A549 (cell line): ENCODE measurements around the gene ACAD11. TPM values are rescaled to one million over a fixed set of nuclear protein-coding genes. Genes with fewer than 3 reads are reported as not detected.
A peak's percentile ranks its signal among the peaks of the same experiment; 100 is the strongest.

Source experiments
- ATAC-seq, 2 experiments: fragments of 200-7000 bp in 1 of 2; fragments of >200 bp in 1 of 2; cut with Nextera tagmentation in 1 of 2; cut with Tn5 transposase in 1 of 2; 3 replicates each; pipeline versions ENCODE4 v1.8.0 to v1.9.1; 2018 to 2020; ENCODE audit warnings: mild to moderate bottlenecking in 1 of 2, moderate library complexity in 1 of 2
- CTCF ChIA-PET: fragments of 300-600 bp; sonication (Branson Sonifier 250); formaldehyde crosslinking; extraction: SDS; loops from one replicate; lab custom pipeline; 2021; ENCODE audit warnings: antibody characterized with exemption, inconsistent platforms; lab: Yijun Ruan, JAX
- POLR2A ChIA-PET: fragments of 350-600 bp; formaldehyde crosslinking; extraction: SDS; loops from one replicate; lab custom pipeline; 2021; ENCODE audit warnings: antibody characterized with exemption, inconsistent platforms; lab: Yijun Ruan, JAX
- DNase-seq, 2 experiments: peaks; one replicate each; pipeline versions ENCODE4 v3.0.0 to v3.0.0-alpha.2; 2011 to 2016; ENCODE audit warnings: low read depth in 1 of 2, low spot score in 1 of 2
- FAIRE-seq: peaks from 2 replicates; lab custom pipeline; 2011; peaks lifted over from hg19 to GRCh38; lab: Jason Lieb, UNC
- H3K27ac ChIP-seq, 2 experiments: fragments of >200 bp; sonication (Bioruptor Twin); formaldehyde crosslinking; 3 replicates each; pipeline ENCODE4 v1.5.1; 2016 to 2017
- H3K4me1 ChIP-seq: fragments of >200 bp; sonication (Bioruptor Twin); formaldehyde crosslinking; 3 replicates; pipeline ENCODE4 v1.6.1; 2016
- H3K4me2 ChIP-seq: fragments of >200 bp; sonication (Bioruptor Twin); formaldehyde crosslinking; 3 replicates; pipeline ENCODE4 v1.6.1; 2016
- H3K4me3 ChIP-seq: fragments of >200 bp; sonication (Bioruptor Twin); formaldehyde crosslinking; 3 replicates; pipeline ENCODE4 v1.5.1; 2016
- H3K9me3 ChIP-seq: fragments of >200 bp; sonication (Bioruptor Twin); formaldehyde crosslinking; 3 replicates; pipeline ENCODE4 v1.6.1; 2016
- EHMT2 ChIP-seq: fragments of 200-600 bp; sonication (generic); IDR thresholded peaks from 2 replicates; pipeline ENCODE4 v1.6.1; 2016; ENCODE audit warnings: antibody characterized with exemption, low read depth, mild to moderate bottlenecking, moderate library complexity
- EP300 ChIP-seq, 2 experiments: fragments of >200 bp; sonication (Bioruptor Twin); formaldehyde crosslinking; IDR thresholded peaks; 2 replicates in 1 of 2; 3 replicates in 1 of 2; pipeline ENCODE4 v1.6.1; 2016 to 2017
- ESRRA ChIP-seq: fragments of 150-350 bp; IDR thresholded peaks from 2 replicates; pipeline ENCODE4 v1.6.1; 2014; ENCODE audit warnings: mild to moderate bottlenecking, low read length, borderline replicate concordance
- GATA3 ChIP-seq: IDR thresholded peaks from 2 replicates; pipeline ENCODE4 v1.6.1; 2012; ENCODE audit warnings: borderline replicate concordance
- HOXB13 ChIP-seq: fragments of 250-450 bp; sonication (Bioruptor Pico); IDR thresholded peaks from 2 replicates; pipeline ENCODE4 v1.5.0; 2020; ENCODE audit warnings: low read depth, mild to moderate bottlenecking, moderate library complexity
- KDM1A ChIP-seq: fragments of 200-600 bp; sonication (generic); IDR thresholded peaks from 2 replicates; pipeline ENCODE4 v1.6.1; 2016; ENCODE audit warnings: low read depth, mild to moderate bottlenecking
- MAX ChIP-seq: IDR thresholded peaks from 2 replicates; pipeline ENCODE4 v1.6.1; 2012
- MAZ ChIP-seq: fragments of 150-350 bp; IDR thresholded peaks from 2 replicates; pipeline ENCODE4 v1.6.1; 2014; ENCODE audit warnings: antibody characterized with exemption, low read depth, low read length, borderline replicate concordance
- POLR2A ChIP-seq: IDR thresholded peaks from 2 replicates; pipeline ENCODE4 v1.6.1; 2012; ENCODE audit warnings: mild to moderate bottlenecking, low read length
- POLR2AphosphoS2 ChIP-seq: conservative IDR thresholded peaks from 2 replicates; pipeline ENCODE4 v1.6.1; 2012; ENCODE audit warnings: low read length, improper control_type of control experiment, inconsistent platforms
- RAD21 ChIP-seq, 2 experiments: fragments of >200 bp in 1 of 2; sonication (Bioruptor Twin) in 1 of 2; formaldehyde crosslinking in 1 of 2; IDR thresholded peaks in 1 of 2; conservative IDR thresholded peaks in 1 of 2; 2 replicates in 1 of 2; 3 replicates in 1 of 2; pipeline ENCODE4 v1.6.1; 2012 to 2018; ENCODE audit warnings: inconsistent platforms in 1 of 2
- RCOR1 ChIP-seq: fragments of 150-350 bp; IDR thresholded peaks from 2 replicates; pipeline ENCODE4 v1.6.1; 2014; ENCODE audit warnings: antibody characterized with exemption, low read length, low read depth
- ZC3H11A ChIP-seq: fragments of 450-650 bp; IDR thresholded peaks from 2 replicates; pipeline ENCODE4 v1.6.1; 2014; ENCODE audit warnings: antibody characterized with exemption, mild to moderate bottlenecking
- ZNF302 ChIP-seq: fragments of 250-450 bp; sonication (Bioruptor Pico); IDR thresholded peaks from 2 replicates; pipeline ENCODE4 v1.9.0; 2021; ENCODE audit warnings: inconsistent platforms, mild to moderate bottlenecking, moderate library complexity
- WGBS: methylation state at CpG from one replicate; pipeline ENCODE4 v1.1.6; 2017; ENCODE audit errors: missing lambda C conversion rate; 5-methylcytosine and 5-hydroxymethylcytosine counted together
- polyA minus RNA-seq: library from RNA; depleted of rRNA, polyadenylated mRNA; stranded (reverse); fragments of >200 nt; gene quantifications from 2 replicates; pipeline ENCODE4 v1.2.3, GENCODE V29; 2011; rRNA and poly(A)+ RNA removed
- polyA plus RNA-seq, 4 experiments: library from polyadenylated mRNA; depleted of rRNA in 3 of 4; stranded (reverse); fragments of >200 nt; fragmentation: RNase III in 1 of 4; extraction: RNeasy Plus Mini Kit Qiagen cat#74134 plus additional on column Dnase treatment in 1 of 4; gene quantifications; 2 replicates in 3 of 4; 3 replicates in 1 of 4; pipeline ENCODE4 v1.2.3, GENCODE V29; 2011 to 2017
- TF ChIP-seq, protein P1 (sequence below): IDR thresholded peaks from 2 replicates; pipeline ENCODE4 v1.6.1; 2012; ENCODE audit warnings: low read depth, borderline replicate concordance
- TF ChIP-seq, protein P2 (sequence below): fragments of >200 bp; sonication (Bioruptor Twin); formaldehyde crosslinking; IDR thresholded peaks from 3 replicates; pipeline ENCODE4 v1.5.1; 2016
- TF ChIP-seq, protein P3 (sequence below): fragments of 250-450 bp; sonication (Bioruptor Pico); IDR thresholded peaks from 2 replicates; pipeline ENCODE4 v1.5.0; 2020; ENCODE audit warnings: low read depth, mild to moderate bottlenecking, moderate library complexity

ACAD11 gene
- 19.2 and 22.8 TPM in 2 replicates for polyA plus RNA-seq (2011; rRNA removed)
- polyA plus RNA-seq (2012; cell fraction: cytosol; rRNA removed), result 3.3 and 4.0 TPM in 2 replicates
- polyA plus RNA-seq (2012; cell fraction: nucleus; rRNA removed), result 9.2 and 11.6 TPM in 2 replicates
- polyA plus RNA-seq (2017; fragmentation: RNase III; extraction: RNeasy Plus Mini Kit Qiagen cat#74134 plus additional on column Dnase treatment), result 10.3 to 11.5 TPM (median 10.8 TPM) in 3 replicates
- 6.8 and 11.8 TPM in 2 replicates for polyA minus RNA-seq

DNA sequence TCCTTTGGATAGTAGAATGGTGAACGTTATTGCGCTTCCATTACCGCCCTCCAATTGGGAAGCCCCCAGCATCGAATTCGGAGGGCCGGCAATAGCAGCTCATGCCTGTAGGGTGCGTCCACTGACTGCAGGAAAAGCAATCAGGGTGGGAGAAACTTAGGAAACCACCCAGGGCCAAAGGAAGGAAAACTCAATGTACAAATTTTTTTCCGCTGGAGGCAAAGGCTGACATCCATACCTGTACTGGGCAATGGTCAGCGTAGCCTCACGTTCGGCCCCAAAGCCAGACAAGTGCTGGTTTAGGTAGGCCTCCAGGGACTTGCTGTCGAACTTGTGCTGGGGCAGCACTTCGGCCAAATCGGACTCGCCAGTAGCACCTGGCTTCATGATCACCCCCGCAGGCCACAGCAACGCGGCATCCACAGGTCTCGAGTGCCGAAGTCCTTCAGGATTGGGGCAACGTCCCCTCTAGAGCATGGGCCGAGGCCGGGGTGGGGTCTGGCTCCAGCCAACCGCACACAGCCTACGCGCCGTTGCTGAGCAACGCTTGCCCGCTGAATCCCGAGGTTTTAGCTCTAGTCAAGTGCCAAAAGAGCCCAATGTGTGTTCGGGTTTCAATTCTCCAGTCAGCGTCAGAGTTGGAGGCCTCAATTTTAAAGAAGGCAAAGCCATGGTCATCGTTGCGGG is at the start of gene ACAD11:
TSS of gene ACAD11 (minus strand) at position 445 of the 687 bp plus-strand sequence. CDS start at position 387, 58 bp downstream.
- 1% methylated on average over 10 of the region's 34 CpGs for WGBS
- FAIRE-seq, result no peak
- 0 out of 2 replicates have a peak, but pooled peaks have one; percentile 3 for TF ChIP-seq MAX
- TF ChIP-seq, protein P1, sequence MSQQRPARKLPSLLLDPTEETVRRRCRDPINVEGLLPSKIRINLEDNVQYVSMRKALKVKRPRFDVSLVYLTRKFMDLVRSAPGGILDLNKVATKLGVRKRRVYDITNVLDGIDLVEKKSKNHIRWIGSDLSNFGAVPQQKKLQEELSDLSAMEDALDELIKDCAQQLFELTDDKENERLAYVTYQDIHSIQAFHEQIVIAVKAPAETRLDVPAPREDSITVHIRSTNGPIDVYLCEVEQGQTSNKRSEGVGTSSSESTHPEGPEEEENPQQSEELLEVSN, result peak; percentile 31; the same call in 1 of the 2 replicates
- TF ChIP-seq, protein P2, sequence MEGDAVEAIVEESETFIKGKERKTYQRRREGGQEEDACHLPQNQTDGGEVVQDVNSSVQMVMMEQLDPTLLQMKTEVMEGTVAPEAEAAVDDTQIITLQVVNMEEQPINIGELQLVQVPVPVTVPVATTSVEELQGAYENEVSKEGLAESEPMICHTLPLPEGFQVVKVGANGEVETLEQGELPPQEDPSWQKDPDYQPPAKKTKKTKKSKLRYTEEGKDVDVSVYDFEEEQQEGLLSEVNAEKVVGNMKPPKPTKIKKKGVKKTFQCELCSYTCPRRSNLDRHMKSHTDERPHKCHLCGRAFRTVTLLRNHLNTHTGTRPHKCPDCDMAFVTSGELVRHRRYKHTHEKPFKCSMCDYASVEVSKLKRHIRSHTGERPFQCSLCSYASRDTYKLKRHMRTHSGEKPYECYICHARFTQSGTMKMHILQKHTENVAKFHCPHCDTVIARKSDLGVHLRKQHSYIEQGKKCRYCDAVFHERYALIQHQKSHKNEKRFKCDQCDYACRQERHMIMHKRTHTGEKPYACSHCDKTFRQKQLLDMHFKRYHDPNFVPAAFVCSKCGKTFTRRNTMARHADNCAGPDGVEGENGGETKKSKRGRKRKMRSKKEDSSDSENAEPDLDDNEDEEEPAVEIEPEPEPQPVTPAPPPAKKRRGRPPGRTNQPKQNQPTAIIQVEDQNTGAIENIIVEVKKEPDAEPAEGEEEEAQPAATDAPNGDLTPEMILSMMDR, result peak; percentile 30
- peak; percentile 53 for TF ChIP-seq POLR2A
- no peak for TF ChIP-seq RCOR1
- TF ChIP-seq ZNF302, result no peak
- peak; percentile 26 to 39; a peak in 2 of 5 replicates for TF ChIP-seq RAD21 (conservative IDR thresholded peaks at IDR 0.05 in 1 of 2, IDR thresholded peaks at IDR 0.05 in 1 of 2)
- no peak for TF ChIP-seq ZC3H11A
- CTCF ChIA-PET, result interaction anchor here (1.0 to 2.5 kb wide), 4 partner anchors 15 to 132 kb away, joined by 3 to 8 read pairs (median 4); no protein-coding TSS in a partner anchor
- Histone ChIP-seq H3K9me3 (no peaks in the 10 kb centered on the region), H3K27ac (peak within 1 kb of the TSS; percentile 93), H3K4me2 (peak within 1 kb of the TSS; percentile 82), H3K4me1 (peaks cover 17% of the 10 kb centered on the region; the same call in 2 of the 3 replicates), H3K4me3 (peak within 1 kb of the TSS; percentile 77)
- POLR2A ChIA-PET, result interaction anchor here (0.9 to 1.2 kb wide), 2 partner anchors 17 to 242 kb away, joined by 3 read pairs; partner anchors contain the start of gene DNAJC13
- peak; percentile 60 to 63 for DNase-seq
- ATAC-seq, result peak; percentile 87 to 91

DNA sequence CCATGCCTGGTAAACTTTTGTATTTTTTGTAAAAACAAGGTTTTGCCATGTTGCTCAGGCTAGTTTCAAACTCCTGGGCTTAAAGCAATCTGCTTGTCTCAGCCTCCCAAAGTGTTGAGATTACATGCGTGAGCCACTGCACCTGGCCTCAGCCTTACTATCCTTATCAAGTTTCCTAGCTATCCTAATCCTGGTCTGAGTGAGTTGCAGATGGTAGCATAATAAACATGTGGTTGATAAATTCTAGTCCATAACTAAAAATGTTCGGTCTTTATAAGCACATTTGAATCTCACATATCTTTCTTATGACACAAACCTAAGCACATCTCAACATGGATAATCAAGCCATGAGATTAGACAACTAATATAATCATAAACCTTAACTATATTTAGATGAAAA is 44.1 kb upstream of the ACAD11 start:
- Histone ChIP-seq H3K4me2 (no peak overlapping the region), H3K4me1 (no peaks in the 10 kb centered on the region), H3K4me3 (no peak overlapping the region), H3K27ac (no peak overlapping the region), H3K9me3 (no peaks in the 10 kb centered on the region)
- POLR2A ChIA-PET, result no interaction called here
- ATAC-seq (no peak), DNase-seq (no peak), FAIRE-seq (no peak)
- WGBS, result 95% methylated on average over 2 of the region's 2 CpGs
- CTCF ChIA-PET, result no interaction called here
- TF ChIP-seq POLR2AphosphoS2, result no peak

GRCh38 chr3:132695422-132695821 is 35.8 kb upstream of the ACAD11 start:
- Histone ChIP-seq H3K4me3 (no peak overlapping the region), H3K9me3 (no peaks in the 10 kb centered on the region), H3K4me2 (no peak overlapping the region), H3K4me1 (no peaks in the 10 kb centered on the region), H3K27ac (no peak overlapping the region)
- ChIA-PET POLR2A (no interaction called here), CTCF (no interaction called here)
- FAIRE-seq (no peak), DNase-seq (no peak), ATAC-seq (no peak)
- WGBS, result 93% methylated on average over 1 of the region's 1 CpG
- TF ChIP-seq KDM1A (no peak), MAX (no peak), EP300 (IDR thresholded peaks at IDR 0.05) (no peak), POLR2A (no peak), ESRRA (no peak), EHMT2 (no peak), HOXB13 (no peak), MAZ (no peak), GATA3 (no peak)
- TF ChIP-seq, protein P3, sequence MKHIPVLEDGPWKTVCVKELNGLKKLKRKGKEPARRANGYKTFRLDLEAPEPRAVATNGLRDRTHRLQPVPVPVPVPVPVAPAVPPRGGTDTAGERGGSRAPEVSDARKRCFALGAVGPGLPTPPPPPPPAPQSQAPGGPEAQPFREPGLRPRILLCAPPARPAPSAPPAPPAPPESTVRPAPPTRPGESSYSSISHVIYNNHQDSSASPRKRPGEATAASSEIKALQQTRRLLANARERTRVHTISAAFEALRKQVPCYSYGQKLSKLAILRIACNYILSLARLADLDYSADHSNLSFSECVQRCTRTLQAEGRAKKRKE (CRISPR knock-in tag), result no peak
- TF ChIP-seq, protein P2, result no peak
